Measurements from ENCODE around the gene STAT5A. TPM values are rescaled to one million over a fixed set of nuclear protein-coding genes. Genes with fewer than 3 reads are reported as not detected.
A peak's percentile ranks its signal among the peaks of the same experiment; 100 is the strongest.

STAT5A gene
- polyA plus RNA-seq, 1 of the 3 experiments (the other 2 are of a cell fraction): 2.3 TPM

DNA sequence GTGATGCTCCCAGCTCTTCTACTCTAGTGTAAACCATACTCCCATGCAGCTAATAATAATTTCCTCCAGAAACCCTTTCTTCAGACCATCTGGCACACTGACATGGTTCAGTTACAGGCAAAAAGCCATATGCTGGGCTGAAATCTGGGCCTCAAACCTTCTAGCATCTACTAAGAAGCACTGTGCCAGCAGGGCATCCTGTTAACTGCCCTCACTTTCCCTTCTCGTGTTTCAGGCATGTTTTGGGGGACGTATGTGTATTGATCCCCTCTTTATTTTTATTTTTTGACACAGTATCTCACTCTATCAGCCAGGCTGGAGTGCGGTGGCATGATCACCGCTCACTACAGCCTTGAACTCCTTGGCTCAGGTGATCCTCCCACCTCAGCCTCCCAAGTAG lies 33.3 kb downstream of the STAT5A start:
- no peaks in the 10 kb centered on the region for H4K20me1 ChIP-seq (ENCODE audit: insufficient read depth)
- peaks cover 14% of the 10 kb centered on the region for H3K79me2 ChIP-seq (ENCODE audit: insufficient read depth)
- H3K4me3 ChIP-seq (ENCODE audit: low read depth in 2 of 2, low read length in 1 of 2): no peak overlapping the region
- 95% methylated on average over 4 of the region's 4 CpGs for WGBS (ENCODE audit: low lambda C conversion rate)
- H3K4me1 ChIP-seq (ENCODE audit: control insufficient read depth in 1 of 2, insufficient read depth in 2 of 2, low read depth in 1 of 2, low read length in 1 of 2): peaks cover 6 to 27% of the 10 kb centered on the region in 2 experiments; a peak in 3 of 4 replicates
- CTCF ChIA-PET: interaction anchor here (0.6 to 26.2 kb wide), 17 partner anchors 9 to 296 kb away, joined by 3 to 683 read pairs (median 6); no protein-coding TSS in a partner anchor
- no peaks in the 10 kb centered on the region for H3K9me2 ChIP-seq
- no peaks in the 10 kb centered on the region for H3K27me3 ChIP-seq (ENCODE audit: insufficient read depth)
- TF ChIP-seq MXI1 (IDR thresholded peaks at IDR 0.05; ENCODE audit: low read depth, low read length): no peak
- no peak for TF ChIP-seq POLR2AphosphoS5 (IDR thresholded peaks at IDR 0.05; ENCODE audit: low read depth, low read length)
- no peak for TF ChIP-seq RFX5 (IDR thresholded peaks at IDR 0.05; ENCODE audit: low read length)
- TF ChIP-seq RXRA (IDR thresholded peaks at IDR 0.05; ENCODE audit: borderline replicate concordance, low read depth): no peak
- TF ChIP-seq NRF1 (IDR thresholded peaks at IDR 0.05; ENCODE audit: low read depth, low read length): no peak
- no peaks in the 10 kb centered on the region for H3K9me3 ChIP-seq
- POLR2A ChIA-PET: no interaction called here
- H3K4me2 ChIP-seq: no peak overlapping the region
- no peak overlapping the region for H3K27ac ChIP-seq (ENCODE audit: low read depth in 2 of 2, low read length in 1 of 2)
- peaks cover 18% of the 10 kb centered on the region for H3F3A ChIP-seq (replicated peaks; ENCODE audit: insufficient read depth)
- no peak overlapping the region for H2AFZ ChIP-seq (ENCODE audit: low read depth)
- H3K36me3 ChIP-seq (replicated peaks in 1 of 2; ENCODE audit: control insufficient read depth in 1 of 2, insufficient read depth in 2 of 2, low read length in 1 of 2): peaks cover 40 to 45% of the 10 kb centered on the region in 2 experiments
- no peak for DNase-seq
- H3K9ac ChIP-seq: no peak overlapping the region

DNA sequence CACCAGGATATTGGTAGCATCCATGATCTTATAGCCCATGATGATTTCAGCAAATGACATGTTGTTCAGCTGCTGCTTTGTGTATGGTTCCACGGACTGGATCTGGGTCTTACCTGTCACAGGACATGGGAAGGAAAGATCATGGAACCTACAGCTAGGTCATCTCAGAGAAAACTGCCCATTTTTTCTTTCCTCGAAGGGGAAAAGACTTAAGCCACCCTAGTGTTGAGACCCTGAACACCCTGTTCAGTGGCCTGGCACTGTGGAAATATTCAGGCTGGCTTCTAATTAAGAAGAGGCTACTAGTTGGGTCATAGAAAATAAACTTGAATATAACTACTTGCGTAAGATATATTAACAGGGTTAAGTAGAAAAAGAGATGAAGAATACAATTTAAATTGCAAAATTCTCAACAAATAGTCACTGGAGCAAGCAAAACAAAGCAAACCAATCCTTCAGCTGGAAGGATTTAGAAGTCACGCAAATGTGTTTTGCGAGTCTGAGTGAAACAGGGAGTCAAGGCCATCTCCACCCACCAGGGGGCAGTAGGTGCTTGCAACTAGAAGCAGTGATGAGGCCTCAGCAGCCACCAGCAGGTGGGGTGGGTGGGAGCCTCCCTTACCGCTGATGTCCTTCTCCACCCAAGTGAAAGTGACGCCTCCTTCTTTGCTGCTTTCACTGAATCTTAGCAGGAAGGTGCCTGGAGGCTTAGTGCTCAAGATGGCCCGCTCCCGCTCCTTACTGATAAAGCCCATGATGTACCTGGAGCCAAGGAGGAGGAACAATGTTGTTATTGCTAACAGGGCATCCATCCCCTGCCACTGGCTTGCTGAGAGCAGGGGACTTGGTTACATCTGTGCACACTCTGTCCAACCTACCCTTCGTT lies 34.3 kb downstream of the STAT5A start:
- peak; percentile 90 for DNase-seq
- Histone ChIP-seq H3K4me2 (no peak overlapping the region), H2AFZ (ENCODE audit: low read depth) (no peak overlapping the region), H3F3A (replicated peaks; ENCODE audit: insufficient read depth) (peaks cover 18% of the 10 kb centered on the region), H3K27me3 (ENCODE audit: insufficient read depth) (no peaks in the 10 kb centered on the region), H3K4me1 (ENCODE audit: control insufficient read depth in 1 of 2, insufficient read depth in 2 of 2, low read depth in 1 of 2, low read length in 1 of 2) (peaks cover 6 to 27% of the 10 kb centered on the region in 2 experiments; a peak in 3 of 4 replicates), H3K27ac (ENCODE audit: low read depth in 2 of 2, low read length in 1 of 2) (no peak overlapping the region), H3K9me3 (no peaks in the 10 kb centered on the region), H3K36me3 (replicated peaks in 1 of 2; ENCODE audit: control insufficient read depth in 1 of 2, insufficient read depth in 2 of 2, low read length in 1 of 2) (peaks cover 29 to 52% of the 10 kb centered on the region in 2 experiments), H3K79me2 (ENCODE audit: insufficient read depth) (peaks cover 14% of the 10 kb centered on the region), H3K4me3 (ENCODE audit: low read depth in 2 of 2, low read length in 1 of 2) (no peak overlapping the region; a peak in 1 of 4 replicates), H4K20me1 (ENCODE audit: insufficient read depth) (no peaks in the 10 kb centered on the region), H3K9ac (no peak overlapping the region), H3K9me2 (no peaks in the 10 kb centered on the region)
- TF ChIP-seq RFX5 (IDR thresholded peaks at IDR 0.05; ENCODE audit: low read length): 0 out of 2 replicates have a peak, but pooled peaks have one; percentile 19
- TF ChIP-seq, protein P1, sequence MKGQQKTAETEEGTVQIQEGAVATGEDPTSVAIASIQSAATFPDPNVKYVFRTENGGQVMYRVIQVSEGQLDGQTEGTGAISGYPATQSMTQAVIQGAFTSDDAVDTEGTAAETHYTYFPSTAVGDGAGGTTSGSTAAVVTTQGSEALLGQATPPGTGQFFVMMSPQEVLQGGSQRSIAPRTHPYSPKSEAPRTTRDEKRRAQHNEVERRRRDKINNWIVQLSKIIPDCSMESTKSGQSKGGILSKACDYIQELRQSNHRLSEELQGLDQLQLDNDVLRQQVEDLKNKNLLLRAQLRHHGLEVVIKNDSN (IDR thresholded peaks at IDR 0.05; ENCODE audit: borderline replicate concordance, low read depth): no peak
- TF ChIP-seq MEF2A (IDR thresholded peaks at IDR 0.05; ENCODE audit: borderline replicate concordance, low read depth): no peak
- TF ChIP-seq, protein P2, sequence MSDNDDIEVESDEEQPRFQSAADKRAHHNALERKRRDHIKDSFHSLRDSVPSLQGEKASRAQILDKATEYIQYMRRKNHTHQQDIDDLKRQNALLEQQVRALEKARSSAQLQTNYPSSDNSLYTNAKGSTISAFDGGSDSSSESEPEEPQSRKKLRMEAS (IDR thresholded peaks at IDR 0.05; ENCODE audit: low read depth): 0 out of 2 replicates have a peak, but pooled peaks have one; percentile 20
- peak; percentile 99 for TF ChIP-seq RAD21 (IDR thresholded peaks at IDR 0.05; ENCODE audit: low read length)
- TF ChIP-seq NRF1 (IDR thresholded peaks at IDR 0.05; ENCODE audit: low read depth, low read length): peak; percentile 32; the same call in 1 of the 2 replicates
- TF ChIP-seq, protein P3, sequence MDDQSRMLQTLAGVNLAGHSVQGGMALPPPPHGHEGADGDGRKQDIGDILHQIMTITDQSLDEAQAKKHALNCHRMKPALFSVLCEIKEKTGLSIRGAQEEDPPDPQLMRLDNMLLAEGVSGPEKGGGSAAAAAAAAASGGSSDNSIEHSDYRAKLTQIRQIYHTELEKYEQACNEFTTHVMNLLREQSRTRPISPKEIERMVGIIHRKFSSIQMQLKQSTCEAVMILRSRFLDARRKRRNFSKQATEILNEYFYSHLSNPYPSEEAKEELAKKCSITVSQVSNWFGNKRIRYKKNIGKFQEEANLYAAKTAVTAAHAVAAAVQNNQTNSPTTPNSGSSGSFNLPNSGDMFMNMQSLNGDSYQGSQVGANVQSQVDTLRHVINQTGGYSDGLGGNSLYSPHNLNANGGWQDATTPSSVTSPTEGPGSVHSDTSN (IDR thresholded peaks at IDR 0.05): no peak
- no peak for TF ChIP-seq SIN3A (IDR thresholded peaks at IDR 0.05; ENCODE audit: borderline replicate concordance, low read depth, low read length)
- TF ChIP-seq SMC3 (IDR thresholded peaks at IDR 0.05; ENCODE audit: low read depth, low read length): peak; percentile 100
- TF ChIP-seq CHD2 (IDR thresholded peaks at IDR 0.05; ENCODE audit: low read length, partially characterized antibody): peak; percentile 34
- TF ChIP-seq, protein P4, sequence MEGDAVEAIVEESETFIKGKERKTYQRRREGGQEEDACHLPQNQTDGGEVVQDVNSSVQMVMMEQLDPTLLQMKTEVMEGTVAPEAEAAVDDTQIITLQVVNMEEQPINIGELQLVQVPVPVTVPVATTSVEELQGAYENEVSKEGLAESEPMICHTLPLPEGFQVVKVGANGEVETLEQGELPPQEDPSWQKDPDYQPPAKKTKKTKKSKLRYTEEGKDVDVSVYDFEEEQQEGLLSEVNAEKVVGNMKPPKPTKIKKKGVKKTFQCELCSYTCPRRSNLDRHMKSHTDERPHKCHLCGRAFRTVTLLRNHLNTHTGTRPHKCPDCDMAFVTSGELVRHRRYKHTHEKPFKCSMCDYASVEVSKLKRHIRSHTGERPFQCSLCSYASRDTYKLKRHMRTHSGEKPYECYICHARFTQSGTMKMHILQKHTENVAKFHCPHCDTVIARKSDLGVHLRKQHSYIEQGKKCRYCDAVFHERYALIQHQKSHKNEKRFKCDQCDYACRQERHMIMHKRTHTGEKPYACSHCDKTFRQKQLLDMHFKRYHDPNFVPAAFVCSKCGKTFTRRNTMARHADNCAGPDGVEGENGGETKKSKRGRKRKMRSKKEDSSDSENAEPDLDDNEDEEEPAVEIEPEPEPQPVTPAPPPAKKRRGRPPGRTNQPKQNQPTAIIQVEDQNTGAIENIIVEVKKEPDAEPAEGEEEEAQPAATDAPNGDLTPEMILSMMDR (IDR thresholded peaks at IDR 0.05): peak; percentile 99
- no peak for TF ChIP-seq EZH2phosphoT487 (IDR thresholded peaks at IDR 0.05; ENCODE audit: borderline replicate concordance, low read depth)
- ChIA-PET POLR2A (interaction anchor here (1.5 kb wide), 1 partner anchor 83 kb away, joined by 5 read pairs; no protein-coding TSS in a partner anchor), CTCF (interaction anchor here (0.6 to 26.2 kb wide), 43 partner anchors 8 to 297 kb away, joined by 3 to 683 read pairs (median 4); no protein-coding TSS in a partner anchor)
- 31% methylated on average over 7 of the region's 10 CpGs for WGBS (ENCODE audit: low lambda C conversion rate)
